ENCODE results near the gene AHSP.
"Not testable (repeated sequence)": the region's sequence is repeated elsewhere in the genome, so short reads cannot be mapped to it uniquely, and the experiment has no call there.

The AHSP gene

DNA sequence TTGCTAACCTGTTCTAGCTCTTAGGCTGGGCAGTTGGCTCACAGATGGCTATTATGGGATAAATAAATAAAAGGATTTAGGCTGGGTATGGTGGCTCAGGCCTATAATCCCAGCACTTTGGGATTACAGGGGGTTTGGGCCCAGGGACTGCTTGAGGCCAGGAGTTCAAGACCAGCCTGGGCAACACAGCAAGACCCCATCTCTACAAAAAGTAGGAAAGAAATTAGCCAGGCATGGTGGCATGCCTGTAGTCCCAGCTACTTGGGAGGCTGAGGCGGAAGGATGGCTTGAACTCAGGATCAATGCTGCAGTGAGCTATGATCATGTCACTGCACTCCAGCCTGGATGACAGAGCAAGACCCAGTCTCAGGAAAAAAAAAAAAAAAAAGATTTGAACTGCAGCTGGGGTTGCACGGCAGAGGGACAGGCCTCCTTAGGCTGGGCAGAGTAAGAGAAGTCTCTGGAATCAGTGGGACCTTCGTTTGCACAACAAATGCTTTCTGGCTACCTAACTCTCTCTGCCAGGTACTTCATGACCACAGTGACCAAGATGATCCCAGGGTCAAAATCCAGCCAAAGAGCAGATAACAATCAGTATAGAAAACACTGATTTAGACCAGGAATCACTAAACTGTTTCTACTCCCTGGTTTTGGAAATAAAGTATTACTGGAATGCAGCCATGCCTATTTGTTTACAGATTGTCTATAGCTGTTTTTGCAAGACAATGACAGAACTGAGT, 26.3 kb upstream of the AHSP start:
- DNase-seq (ENCODE audit: low read depth), result no peak

DNA sequence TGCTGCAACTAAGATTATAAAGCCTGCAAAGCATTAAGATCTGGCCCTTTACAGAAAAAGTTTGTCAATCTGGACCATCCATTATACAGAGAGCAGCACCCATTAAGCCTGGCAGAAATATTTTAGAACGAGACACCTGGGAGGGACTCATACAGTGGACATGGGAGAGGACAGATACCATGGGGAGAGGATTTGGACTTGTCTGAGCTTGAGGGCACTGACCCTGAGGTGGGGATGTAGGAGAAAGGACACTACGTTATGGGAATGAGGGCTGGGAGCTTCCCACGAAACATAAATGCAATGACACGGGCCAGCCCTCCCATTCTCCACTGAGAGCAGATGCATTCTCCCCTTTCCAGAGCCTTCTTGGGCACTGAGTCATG, 25.7 kb upstream of the AHSP start:
- no peak for DNase-seq (ENCODE audit: low read depth)

DNA sequence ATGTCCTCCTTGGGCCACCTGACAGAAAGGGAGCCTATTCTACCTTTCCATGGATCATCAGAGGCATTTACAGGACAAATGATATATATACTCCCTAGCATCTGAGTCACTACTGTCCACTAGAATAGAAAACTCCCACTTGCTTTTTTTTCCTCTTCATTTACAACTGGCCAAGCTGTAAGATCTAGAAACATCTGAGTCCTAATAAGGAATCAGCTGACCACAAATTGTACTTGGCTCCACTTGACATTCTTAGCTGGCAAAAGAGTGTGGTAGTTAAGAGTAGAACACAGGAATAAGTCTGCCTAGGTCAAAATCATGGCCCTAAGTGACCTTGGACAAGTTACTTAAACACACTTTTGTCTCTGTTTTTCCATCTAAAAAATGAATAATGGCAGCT, 24.7 kb upstream of the AHSP start:
- peak; percentile 73 for DNase-seq (ENCODE audit: low read depth)

GRCh38 chr16:31503555-31503954, 24.1 kb upstream of the AHSP start:
- not testable (repeated sequence) for DNase-seq (ENCODE audit: low read depth)

DNA sequence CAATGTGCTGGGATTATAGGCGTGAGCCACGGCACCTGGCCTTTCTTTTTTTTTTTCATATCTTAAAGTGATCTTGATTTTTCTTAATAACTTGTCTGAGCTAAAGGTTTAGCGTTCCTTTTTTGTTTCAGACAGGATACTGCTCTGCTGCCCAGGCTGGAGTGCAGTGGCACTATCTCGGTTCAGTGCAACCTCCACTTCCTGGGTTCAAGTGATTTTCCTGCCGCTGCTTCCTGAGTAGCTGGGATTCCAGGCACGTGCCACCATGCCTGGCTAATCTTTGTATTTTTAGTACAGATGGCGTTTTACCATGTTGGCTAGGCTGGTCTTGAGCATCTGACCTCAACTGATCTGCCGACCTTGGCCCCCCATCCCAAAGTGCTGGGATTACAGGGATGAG, 23.5 kb upstream of the AHSP start:
- no peak for DNase-seq (ENCODE audit: low read depth)

DNA sequence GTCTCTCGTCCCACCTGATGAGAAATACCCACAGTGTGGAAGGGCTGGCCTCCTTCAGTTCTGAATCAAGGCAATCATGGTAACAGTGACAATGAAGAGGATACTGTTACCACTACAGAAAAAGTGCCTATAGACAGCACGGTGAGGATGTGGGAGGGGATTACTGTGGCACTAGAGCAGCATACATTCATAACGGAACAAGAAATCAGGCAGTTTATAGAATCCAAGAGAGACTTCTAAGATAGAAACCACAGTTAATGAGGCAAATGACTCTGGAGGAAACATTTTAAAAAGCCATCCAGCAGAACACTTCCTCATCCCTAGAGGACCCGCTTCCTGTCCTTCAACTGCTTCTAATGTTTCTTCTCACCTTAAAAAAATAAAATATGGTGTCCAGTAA, 22.2 kb upstream of the AHSP start:
- DNase-seq (ENCODE audit: low read depth), result no peak

DNA sequence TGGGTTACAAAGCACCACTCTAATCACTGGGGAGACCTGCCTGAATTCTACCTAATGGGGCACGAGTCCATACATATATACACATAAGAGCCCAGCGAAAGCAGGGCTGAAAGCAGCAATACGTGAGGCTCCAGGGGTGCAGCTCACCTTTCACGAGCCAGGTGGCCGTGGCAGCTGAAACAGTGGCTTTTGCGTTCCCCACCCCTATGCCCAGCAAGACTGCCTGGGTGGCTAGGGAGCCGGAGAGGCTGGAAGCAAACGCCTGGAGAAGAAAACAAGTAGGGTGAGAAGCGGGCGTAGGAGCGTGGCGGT, 20.1 kb upstream of the AHSP start:
- no peak for DNase-seq (ENCODE audit: low read depth)

DNA sequence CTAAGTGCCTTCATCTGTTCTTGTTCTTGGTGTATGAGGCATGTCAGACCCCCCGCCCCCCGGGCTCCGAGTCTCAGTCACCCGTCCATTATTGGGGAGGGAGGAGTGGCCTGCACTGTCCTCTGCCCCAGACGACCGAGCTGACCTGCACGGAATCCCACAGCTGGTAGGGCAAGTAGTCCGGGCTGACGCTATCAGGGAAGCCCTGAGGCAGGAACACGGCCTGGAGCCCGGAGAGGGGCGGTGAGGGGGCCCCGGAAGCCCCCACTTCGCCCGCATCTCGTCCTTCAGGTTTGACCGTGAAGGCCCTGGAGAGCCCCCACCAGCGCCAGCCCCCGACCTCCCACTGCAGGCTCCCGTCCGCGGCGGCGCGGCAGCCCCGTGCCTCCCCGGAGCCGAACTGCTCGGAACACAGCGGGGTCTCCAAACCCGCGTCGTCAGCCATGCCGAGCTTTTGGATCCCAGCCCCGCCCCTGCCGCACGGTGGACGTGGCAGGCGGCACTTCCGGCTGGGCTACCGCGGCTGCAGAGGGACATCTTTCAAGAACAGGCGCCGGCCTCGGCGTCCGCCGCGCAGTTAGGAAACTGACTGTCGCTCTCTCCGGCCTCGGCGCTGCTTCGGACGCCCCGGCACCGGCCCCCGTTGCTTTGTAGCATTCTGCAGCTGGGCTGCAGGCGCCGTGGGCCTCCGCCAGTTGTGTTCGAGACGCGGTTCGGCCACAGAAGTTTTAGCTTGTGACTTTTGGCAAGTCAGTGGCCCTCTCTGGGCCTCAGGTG, 19.6 kb upstream of the AHSP start, which contains the start of gene RUSF1:
TSS of gene RUSF1 (minus strand) at position 463 of the 777 bp plus-strand sequence. CDS start at position 445, 18 bp downstream.
- peak; percentile 91 for DNase-seq (ENCODE audit: low read depth)

GRCh38 chr16:31508706-31509195, 18.9 kb upstream of the AHSP start:
- peak; percentile 69 for DNase-seq (ENCODE audit: low read depth)

DNA sequence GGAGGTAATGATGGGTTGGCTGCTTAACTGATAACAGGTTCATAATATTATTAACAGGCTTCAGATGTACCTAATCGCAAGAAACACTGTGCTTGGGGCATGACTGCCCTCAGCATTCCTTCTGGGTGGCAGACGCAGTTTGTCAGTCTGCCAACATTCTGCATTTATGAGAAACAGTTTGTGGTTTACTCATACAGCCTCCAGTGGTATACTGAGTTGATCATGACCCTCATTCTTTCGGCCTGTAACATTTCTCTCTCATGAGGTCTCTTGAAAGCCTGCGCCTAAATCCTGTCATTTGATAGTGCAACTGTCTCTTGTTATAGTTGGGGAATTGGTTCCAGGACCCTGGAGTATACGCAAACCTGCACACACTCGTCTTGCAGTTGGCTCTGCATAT, 14.6 kb upstream of the AHSP start:
- peak; percentile 90 for DNase-seq (ENCODE audit: low read depth)

GRCh38 chr16:31513884-31514283, 13.8 kb upstream of the AHSP start:
- DNase-seq (ENCODE audit: low read depth), result no peak

DNA sequence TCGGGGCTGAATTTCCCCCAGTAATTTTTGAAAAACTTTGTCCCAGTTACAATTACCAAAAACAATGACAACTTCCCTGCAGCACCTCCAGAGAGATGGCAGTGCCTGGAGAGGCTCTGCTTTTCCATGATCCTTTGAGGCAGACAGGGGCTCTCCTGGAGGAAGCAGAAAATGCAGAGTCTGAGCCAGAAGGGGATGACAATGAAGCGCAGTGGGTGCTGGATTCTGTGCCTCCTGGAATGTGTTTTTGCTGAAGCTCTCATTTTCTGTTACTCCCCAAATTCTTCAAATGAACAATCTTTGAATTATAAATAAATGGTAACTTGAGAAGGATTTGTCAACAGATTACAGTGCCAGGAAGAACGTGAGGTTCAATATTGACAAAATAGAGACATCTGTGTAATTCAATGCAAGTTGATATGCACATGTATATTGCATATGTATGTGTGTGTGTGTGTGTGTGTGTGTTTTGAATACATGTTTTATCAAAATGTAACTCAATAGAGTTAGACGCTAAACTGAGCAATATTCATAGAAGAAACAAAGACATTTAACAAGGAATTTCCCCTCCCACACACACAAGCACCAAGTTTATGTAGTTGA, 9.8 kb upstream of the AHSP start:
- no peak for DNase-seq (ENCODE audit: low read depth)

GRCh38 chr16:31519759-31520431, 7.8 kb upstream of the AHSP start:
- DNase-seq (ENCODE audit: low read depth), result no peak

- no peak for DNase-seq (ENCODE audit: low read depth)
Observed at GRCh38 chr16:31521368-31521767, 6.3 kb upstream of the AHSP start.

DNA sequence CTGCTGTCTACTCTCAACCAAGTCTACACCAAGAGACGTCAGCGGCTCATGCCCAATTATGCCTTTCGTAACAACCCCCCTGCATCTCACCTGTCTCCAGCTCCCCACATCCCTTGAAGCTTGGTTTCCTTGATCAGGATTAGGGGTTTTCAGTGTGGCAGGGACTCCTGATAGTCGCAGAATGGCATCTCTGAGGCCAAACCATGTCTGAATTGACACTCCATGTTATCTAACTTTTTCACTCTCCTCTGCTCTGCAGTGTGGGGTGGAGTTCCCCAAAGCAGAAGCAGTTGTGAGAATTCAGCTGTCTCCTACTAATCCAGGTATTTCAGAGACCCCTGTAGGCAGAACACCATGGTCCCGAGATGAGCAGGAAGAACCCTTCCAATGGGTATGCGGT, 5.6 kb upstream of the AHSP start:
- no peak for DNase-seq (ENCODE audit: low read depth)

- not testable (repeated sequence) for DNase-seq (ENCODE audit: low read depth)
Observed at GRCh38 chr16:31523768-31524167, 3.9 kb upstream of the AHSP start.

DNA sequence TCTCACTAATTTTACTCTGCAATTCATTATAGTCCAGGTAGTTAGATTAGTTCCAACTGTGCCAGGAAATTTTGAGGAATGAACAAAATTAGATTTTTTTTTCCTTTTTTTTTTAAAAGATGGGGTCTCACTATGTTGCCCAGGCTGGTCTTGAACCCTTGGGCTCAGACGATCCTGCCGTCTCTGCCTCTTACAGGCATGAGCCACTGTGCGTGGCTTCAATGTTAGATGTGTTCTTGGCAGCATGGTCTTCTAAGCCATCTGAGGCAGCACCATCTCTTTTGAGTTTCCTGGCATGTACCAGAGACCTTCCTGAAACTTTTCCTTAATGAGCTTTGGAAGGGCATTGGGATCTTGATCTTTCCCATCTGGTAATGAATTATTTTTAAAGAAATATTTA, 2.6 kb upstream of the AHSP start:
- no peak for DNase-seq (ENCODE audit: low read depth)

GRCh38 chr16:31528523-31529107, 915 bp downstream of the AHSP start:
- no peak for DNase-seq (ENCODE audit: low read depth)

DNA sequence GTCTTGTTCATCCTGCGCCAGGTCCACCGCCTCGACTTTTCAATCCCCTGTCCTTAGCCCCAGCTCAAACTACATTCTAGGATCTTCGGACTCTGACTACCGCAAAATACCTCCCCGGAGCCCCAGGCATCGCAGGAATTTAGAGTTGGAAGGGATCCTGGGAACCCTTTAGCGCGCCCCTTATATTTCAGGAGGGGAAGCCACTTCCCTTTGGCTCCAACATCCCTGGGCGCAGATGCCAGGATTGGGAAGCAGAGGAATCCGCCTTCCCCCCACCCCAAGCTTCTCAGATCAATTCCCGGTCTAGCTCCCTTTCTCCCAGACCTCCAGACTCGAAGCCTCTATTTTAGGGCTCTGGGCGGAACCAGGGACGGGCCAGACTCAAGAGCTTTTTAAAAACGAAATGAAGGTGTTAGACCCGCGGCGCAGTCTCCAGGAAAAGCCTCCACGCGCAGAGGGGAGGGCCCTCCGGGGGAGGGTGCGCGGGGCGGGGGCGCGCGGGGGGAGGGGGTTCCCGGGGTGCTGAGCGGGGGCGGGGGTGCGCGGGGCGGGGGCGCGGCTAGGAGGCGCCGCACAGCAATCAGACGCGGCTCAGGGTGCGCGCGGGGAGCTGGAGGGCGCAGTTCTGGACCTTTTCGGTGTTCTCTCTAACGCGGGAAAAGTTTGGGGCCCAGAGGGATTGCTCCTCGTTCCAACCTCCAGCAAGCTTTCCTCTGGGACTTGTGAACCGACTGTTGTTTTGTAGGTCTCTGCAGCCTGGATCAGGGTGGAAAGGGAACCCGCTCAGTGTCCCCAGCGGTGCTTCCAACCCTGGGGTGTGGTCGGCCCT, 1.6 kb downstream of the AHSP start:
- peak; percentile 58 for DNase-seq (ENCODE audit: low read depth)

- DNase-seq (ENCODE audit: low read depth), result no peak
Observed at GRCh38 chr16:31529937-31530312, 2.2 kb downstream of the AHSP start.

- DNase-seq (ENCODE audit: low read depth), result no peak
Observed at GRCh38 chr16:31530405-31530804, 2.7 kb downstream of the AHSP start.

Measured in EH (cell line).